ENCODE data around the gene SLX4IP.

- TF ChIP-seq ZNF274 (IDR thresholded peaks at IDR 0.05; ENCODE audit: low read depth, low read length) (no peak), MAX (IDR thresholded peaks at IDR 0.05) (no peak), CTCF (IDR thresholded peaks at IDR 0.05 in 2 of 3, conservative IDR thresholded peaks at IDR 0.05 in 1 of 3; ENCODE audit: borderline replicate concordance in 1 of 3, insufficient read depth in 1 of 3, low read depth in 2 of 3, low read length in 2 of 3) (no peak), TCF7L2 (IDR thresholded peaks at IDR 0.05; ENCODE audit: borderline replicate concordance, extremely low read depth, insufficient read depth, insufficient read length) (no peak), CEBPB (IDR thresholded peaks at IDR 0.05; ENCODE audit: low read depth) (no peak), POLR2A (IDR thresholded peaks at IDR 0.05; ENCODE audit: borderline replicate concordance, extremely low read depth, insufficient read depth, insufficient read length) (no peak), RAD21 (IDR thresholded peaks at IDR 0.05; ENCODE audit: low read depth) (no peak), ELF1 (IDR thresholded peaks at IDR 0.05; ENCODE audit: borderline replicate concordance, low read depth) (no peak), YY1 (IDR thresholded peaks at IDR 0.05; ENCODE audit: extremely low read depth, insufficient replicate concordance, low read depth, low read length) (no peak), POLR2AphosphoS5 (IDR thresholded peaks at IDR 0.05; ENCODE audit: low read depth, low read length) (no peak), JUND (IDR thresholded peaks at IDR 0.05) (no peak), SP1 (IDR thresholded peaks at IDR 0.05; ENCODE audit: low read depth) (no peak), REST (IDR thresholded peaks at IDR 0.05; ENCODE audit: low read depth) (no peak)
Measured at GRCh38 chr20:10654630-10655029, 219.5 kb downstream of the SLX4IP start.

Data from HCT116 (cell line).